Measurements from ENCODE around the gene ZNF277. TPM values are rescaled to one million over a fixed set of nuclear protein-coding genes. Genes with fewer than 3 reads are reported as not detected.

ZNF277 gene
- total and polyA plus RNA-seq, 2 donors (not counting 3 experiments of a cell fraction or from before 2014, with no cell fraction given), result 7.8 to 22.6 TPM

DNA sequence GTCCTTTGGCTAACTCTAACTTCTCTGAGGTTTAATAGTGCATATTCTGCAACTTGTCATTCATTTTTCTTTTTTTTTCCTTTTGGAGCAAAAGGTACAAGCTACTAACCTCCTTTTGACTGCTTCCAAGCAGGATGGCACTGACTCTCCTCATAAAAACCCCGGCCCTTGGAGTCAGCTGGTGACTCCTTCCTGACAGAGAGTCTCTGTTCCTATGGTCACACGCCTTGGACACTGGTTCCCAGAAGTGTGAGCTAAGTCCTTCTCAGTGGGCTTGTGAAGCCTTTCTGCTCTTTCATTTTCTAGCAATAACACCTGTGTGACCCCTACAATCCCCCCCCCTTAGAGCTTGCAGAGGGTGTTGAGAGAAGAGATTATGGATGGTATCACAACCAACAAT, 22.0 kb upstream of the ZNF277 start:
- no peaks in the 10 kb centered on the region for H3K36me3 ChIP-seq (ENCODE audit: control insufficient read depth in 2 of 2, extremely low read depth in 1 of 2, insufficient read depth in 2 of 2, low read length in 2 of 2)
- H3K79me2 ChIP-seq (ENCODE audit: control insufficient read depth, insufficient read depth, low read length), result peaks cover 100% of the 10 kb centered on the region
- H3K4me3 ChIP-seq (replicated peaks in 1 of 3; ENCODE audit: insufficient read depth in 1 of 3, low read depth in 1 of 3, low read length in 3 of 3), result no peak overlapping the region
- dilution Hi-C loops (cut with MboI; ENCODE audit: extremely low pct_ligation_motif_present, low sequenced_read_pairs), result no loop called here
- ChIA-PET POLR2A (no interaction called here), CTCF (interaction anchor here (0.5 to 1.8 kb wide), 3 partner anchors 14 to 21 kb away, joined by 3 to 5 read pairs (median 3); no protein-coding TSS in a partner anchor)
- H3K4me2 ChIP-seq (ENCODE audit: insufficient read depth, low read length), result no peak overlapping the region
- H3K27me3 ChIP-seq (ENCODE audit: control insufficient read depth in 2 of 2, insufficient read depth in 2 of 2, low read length in 2 of 2), result no peaks in the 10 kb centered on the region
- intact Hi-C loops (cut with micrococcal nuclease), result no loop called here
- H3K4me1 ChIP-seq (ENCODE audit: control insufficient read depth, extremely low read depth, insufficient read depth, low read length), result peaks cover 71% of the 10 kb centered on the region
- no TSS peak for BruUV-seq (replicated peaks)
- TF ChIP-seq GATA2 (IDR thresholded peaks at IDR 0.05; ENCODE audit: insufficient read depth, insufficient read length, low read depth, low read length), result no peak
- no peak for TF ChIP-seq POLR2AphosphoS5 (IDR thresholded peaks at IDR 0.05; ENCODE audit: insufficient read depth, low read depth, low read length)
- no peak for TF ChIP-seq POLR2A (IDR thresholded peaks at IDR 0.05; ENCODE audit: low read depth, low read length)
- TF ChIP-seq MAX (IDR thresholded peaks at IDR 0.05; ENCODE audit: insufficient read depth, insufficient read length), result no peak
- TF ChIP-seq JUN (IDR thresholded peaks at IDR 0.05; ENCODE audit: borderline replicate concordance, insufficient read depth, insufficient read length, low read depth), result no peak
- no peak for TF ChIP-seq CTCF (IDR thresholded peaks at IDR 0.05; ENCODE audit: extremely low read depth in 1 of 2, insufficient read depth in 1 of 2, low read depth in 1 of 2, low read length in 2 of 2)
- no peak for TF ChIP-seq EZH2 (IDR thresholded peaks at IDR 0.05; ENCODE audit: borderline replicate concordance, low read depth, low read length, severe bottlenecking)
- no peak for TF ChIP-seq MYC (IDR thresholded peaks at IDR 0.05; ENCODE audit: low read depth, low read length)
- TF ChIP-seq FOS (IDR thresholded peaks at IDR 0.05; ENCODE audit: borderline replicate concordance, insufficient read depth, low read length), result no peak
- H3K9me1 ChIP-seq (replicated peaks; ENCODE audit: control insufficient read depth, extremely low read depth, insufficient read depth, low read length), result no peaks in the 10 kb centered on the region
- H2AFZ ChIP-seq (ENCODE audit: low read depth, low read length), result no peak overlapping the region
- FAIRE-seq (no peak), DNase-seq (ENCODE audit: low read depth, low spot score) (no peak)
- H4K20me1 ChIP-seq (replicated peaks; ENCODE audit: control insufficient read depth, extremely low read depth, insufficient read depth, low read length), result no peaks in the 10 kb centered on the region
- peak overlapping the region; percentile 64 for H3K27ac ChIP-seq (ENCODE audit: insufficient read depth, low read depth, low read length)
- H3K9ac ChIP-seq (replicated peaks; ENCODE audit: extremely low read depth, insufficient read depth, low read length), result no peak overlapping the region
- H3K9me3 ChIP-seq (replicated peaks; ENCODE audit: control insufficient read depth, insufficient read depth, low read length), result no peaks in the 10 kb centered on the region

Data from endothelial cell of umbilical vein (primary cell).